Kidney epithelial cell (primary cell): ENCODE measurements around the gene ZFYVE1. TPM values are rescaled to one million over a fixed set of nuclear protein-coding genes. Genes with fewer than 3 reads are reported as not detected.
"Not testable (repeated sequence)": the region's sequence is repeated elsewhere in the genome, so short reads cannot be mapped to it uniquely, and the experiment has no call there.

Experiments used
- DNase-seq: peaks from one replicate; pipeline ENCODE4 v3.0.0-alpha.2; 2010; ENCODE audit warnings: low read depth
- H3K27me3 ChIP-seq: 2 replicates; pipeline ENCODE4 v1.6.0; 2011; ENCODE audit warnings: low read length; ENCODE audit not compliant: control insufficient read depth, insufficient read depth
- H3K36me3 ChIP-seq: 2 replicates; pipeline ENCODE4 v1.5.1; 2011; ENCODE audit warnings: low read length; ENCODE audit not compliant: control insufficient read depth, insufficient read depth
- H3K4me3 ChIP-seq: 2 replicates; pipeline ENCODE4 v1.5.1; 2011; ENCODE audit warnings: low read depth, mild to moderate bottlenecking, control low read depth, low read length
- CTCF ChIP-seq: IDR thresholded peaks from 2 replicates; pipeline ENCODE4 v1.5.1; 2011; ENCODE audit warnings: mild to moderate bottlenecking, moderate library complexity, low read length, control low read depth, inconsistent platforms; ENCODE audit not compliant: insufficient read depth, poor library complexity, severe bottlenecking
- total RNA-seq: library from RNA; depleted of rRNA; stranded (reverse); fragments of >200 nt; gene quantifications from 2 replicates; pipeline ENCODE4 v1.2.3, GENCODE V29; 2015

The ZFYVE1 gene
- total RNA-seq, 1 donor from 2014 or later, result 18.4 TPM

DNA sequence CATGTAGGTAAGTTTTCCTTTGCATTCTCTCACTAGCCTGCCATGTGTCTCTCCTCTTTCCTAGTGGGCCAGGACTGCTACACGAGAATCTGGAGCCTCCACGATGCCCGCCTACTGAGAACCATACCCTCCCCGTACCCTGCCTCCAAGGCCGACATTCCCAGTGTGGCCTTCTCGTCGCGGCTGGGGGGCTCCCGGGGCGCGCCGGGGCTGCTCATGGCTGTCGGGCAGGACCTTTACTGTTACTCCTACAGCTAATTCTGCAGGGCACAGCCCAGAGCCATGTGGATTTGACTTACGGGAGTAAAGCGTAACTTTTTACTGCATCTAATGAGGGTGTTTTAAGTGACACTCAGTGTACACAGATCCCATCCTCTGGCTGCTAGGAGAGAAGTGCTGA is 68.4 kb downstream of the ZFYVE1 start:
- peaks cover 4% of the 10 kb centered on the region for H3K36me3 ChIP-seq
- no peak for DNase-seq
- H3K4me3 ChIP-seq, result no peak overlapping the region
- no peak for TF ChIP-seq CTCF
- H3K27me3 ChIP-seq, result no peaks in the 10 kb centered on the region

DNA sequence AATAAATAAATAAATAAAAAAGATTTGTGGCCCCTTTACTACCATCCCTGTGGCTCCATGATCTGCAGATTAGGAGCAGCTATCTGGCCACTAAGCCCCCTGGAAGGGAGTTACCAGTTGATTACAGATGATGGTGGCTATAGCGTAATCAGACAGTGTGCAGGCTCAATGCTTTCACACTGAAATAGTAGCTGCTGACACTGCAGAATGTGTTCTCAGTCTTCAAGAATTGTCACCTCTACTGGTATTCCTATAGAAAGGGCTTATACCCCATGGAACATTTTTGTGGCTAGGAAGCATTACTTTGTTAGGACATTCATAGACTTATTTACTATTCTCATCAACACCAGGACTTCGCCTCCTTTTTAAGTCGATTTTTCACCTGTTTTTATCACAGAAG is 69.7 kb downstream of the ZFYVE1 start:
- Histone ChIP-seq H3K27me3 (no peaks in the 10 kb centered on the region), H3K4me3 (no peak overlapping the region), H3K36me3 (peaks cover 4% of the 10 kb centered on the region)
- TF ChIP-seq CTCF, result no peak
- no peak for DNase-seq

DNA sequence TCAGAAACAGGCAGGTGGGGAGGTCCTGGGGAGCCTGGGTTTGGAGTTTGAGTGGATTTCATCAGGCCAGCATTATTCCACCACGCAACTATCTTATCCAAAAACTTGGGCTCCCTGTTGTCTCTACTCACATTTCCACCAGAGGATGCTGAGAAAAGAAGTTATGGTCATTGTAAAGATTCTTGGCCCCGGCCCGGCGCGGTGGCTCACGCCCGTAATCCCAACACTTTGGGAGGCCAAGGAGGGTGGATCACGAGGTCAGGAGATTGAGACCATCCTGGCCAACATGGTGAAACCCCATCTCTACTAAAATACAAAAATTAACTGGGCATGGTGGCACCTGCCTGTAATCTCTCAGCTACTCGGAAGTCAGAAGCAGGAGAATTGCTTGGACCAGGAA is 70.2 kb downstream of the ZFYVE1 start:
- not testable (repeated sequence) for DNase-seq, H3K27me3 ChIP-seq, H3K4me3 ChIP-seq, H3K36me3 ChIP-seq

GRCh38 chr14:72952171-72952570 is 74.7 kb downstream of the ZFYVE1 start:
- Histone ChIP-seq H3K36me3 (peaks cover 2% of the 10 kb centered on the region), H3K4me3 (no peak overlapping the region), H3K27me3 (no peaks in the 10 kb centered on the region)
- no peak for TF ChIP-seq CTCF
- DNase-seq, result no peak

DNA sequence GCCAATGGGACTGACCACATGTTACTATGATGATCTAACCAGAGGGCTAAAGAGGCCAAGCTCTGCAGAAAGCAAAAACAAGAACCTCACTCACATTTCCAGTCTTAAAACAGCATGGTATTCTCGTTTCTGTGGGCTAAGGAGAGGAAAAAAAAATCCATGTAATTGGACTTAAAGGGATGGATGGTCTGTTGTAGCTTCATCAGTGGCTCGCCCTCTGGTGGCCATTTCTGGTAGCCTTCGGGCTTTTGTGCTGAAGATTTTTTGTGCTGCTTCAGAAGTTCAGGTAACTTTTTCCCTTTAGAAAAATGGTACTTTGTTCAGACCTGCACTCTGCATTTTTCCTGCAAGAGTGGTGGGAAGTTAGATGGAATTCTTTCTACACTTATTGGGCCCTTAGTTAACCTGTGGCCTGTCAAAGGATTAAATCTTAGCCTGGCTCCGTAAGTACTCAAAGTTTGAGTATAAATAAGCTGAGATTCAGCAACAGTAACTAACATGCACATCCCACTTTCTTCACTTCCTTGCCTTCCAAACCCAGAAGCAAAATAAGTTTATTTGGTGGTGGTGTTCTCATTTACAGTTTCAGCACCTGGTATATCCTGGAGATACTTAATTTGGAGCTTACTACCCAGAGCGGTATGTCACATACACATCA is 78.3 kb downstream of the ZFYVE1 start:
- no peaks in the 10 kb centered on the region for H3K27me3 ChIP-seq
- TF ChIP-seq CTCF, result peak; percentile 89
- no peaks in the 10 kb centered on the region for H3K36me3 ChIP-seq
- DNase-seq, result no peak
- no peak overlapping the region for H3K4me3 ChIP-seq

DNA sequence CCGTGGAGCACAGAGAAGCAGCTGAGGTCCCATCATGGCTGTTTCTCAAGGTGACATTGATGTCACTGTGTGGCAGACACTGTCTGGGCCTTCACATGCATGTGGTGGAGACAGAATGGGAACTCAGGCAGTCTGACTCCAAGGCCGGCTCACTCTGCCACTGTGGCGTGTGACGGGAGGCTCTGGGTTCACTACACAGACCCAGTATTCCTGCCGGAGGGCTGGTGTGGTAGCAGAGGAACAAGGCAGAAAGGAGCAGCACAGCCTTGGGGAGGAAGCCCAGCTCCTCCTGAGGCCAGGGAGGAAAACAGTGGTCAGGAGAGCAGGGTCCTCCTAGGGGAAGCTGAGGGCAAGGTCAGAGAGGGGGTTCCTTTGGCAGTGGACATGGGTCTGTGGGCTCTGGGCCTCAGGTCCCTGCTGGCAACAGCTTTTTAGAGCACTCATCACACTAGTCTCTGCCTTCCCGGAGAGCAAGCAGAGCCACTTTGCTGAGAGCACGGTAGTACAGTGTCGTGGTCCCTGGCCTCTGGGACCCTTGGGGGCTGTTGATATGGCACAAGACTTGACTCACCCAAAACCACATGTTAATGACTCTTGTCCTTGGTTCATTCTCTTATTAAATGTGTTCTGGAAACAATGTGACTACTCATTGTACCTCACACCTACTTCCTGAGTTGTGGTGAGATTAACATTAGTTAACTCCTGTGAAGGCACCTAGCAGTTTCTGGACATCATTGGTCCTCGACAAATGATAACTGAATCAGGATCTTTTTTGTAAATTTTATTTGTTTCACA is 79.3 kb downstream of the ZFYVE1 start:
- no peak overlapping the region for H3K4me3 ChIP-seq
- no peak for TF ChIP-seq CTCF
- no peaks in the 10 kb centered on the region for H3K36me3 ChIP-seq
- no peak for DNase-seq
- H3K27me3 ChIP-seq, result no peaks in the 10 kb centered on the region
